Activated gamma-delta T cell treated with anti-CD3 and anti-CD28 coated beads, Interleukin-2, amount 50 U/mL, for 16 hours (primary cell): Measurements from ENCODE around the gene OR1J4.
"Not testable (repeated sequence)": the region's sequence is repeated elsewhere in the genome, so short reads cannot be mapped to it uniquely, and the experiment has no call there.

Source experiments
- DNase-seq: peaks from one replicate; pipeline ENCODE4 v3.0.0-alpha.2; 2020; ENCODE audit warnings: low read depth

OR1J4 gene, protein sequence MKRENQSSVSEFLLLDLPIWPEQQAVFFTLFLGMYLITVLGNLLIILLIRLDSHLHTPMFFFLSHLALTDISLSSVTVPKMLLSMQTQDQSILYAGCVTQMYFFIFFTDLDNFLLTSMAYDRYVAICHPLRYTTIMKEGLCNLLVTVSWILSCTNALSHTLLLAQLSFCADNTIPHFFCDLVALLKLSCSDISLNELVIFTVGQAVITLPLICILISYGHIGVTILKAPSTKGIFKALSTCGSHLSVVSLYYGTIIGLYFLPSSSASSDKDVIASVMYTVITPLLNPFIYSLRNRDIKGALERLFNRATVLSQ

DNA sequence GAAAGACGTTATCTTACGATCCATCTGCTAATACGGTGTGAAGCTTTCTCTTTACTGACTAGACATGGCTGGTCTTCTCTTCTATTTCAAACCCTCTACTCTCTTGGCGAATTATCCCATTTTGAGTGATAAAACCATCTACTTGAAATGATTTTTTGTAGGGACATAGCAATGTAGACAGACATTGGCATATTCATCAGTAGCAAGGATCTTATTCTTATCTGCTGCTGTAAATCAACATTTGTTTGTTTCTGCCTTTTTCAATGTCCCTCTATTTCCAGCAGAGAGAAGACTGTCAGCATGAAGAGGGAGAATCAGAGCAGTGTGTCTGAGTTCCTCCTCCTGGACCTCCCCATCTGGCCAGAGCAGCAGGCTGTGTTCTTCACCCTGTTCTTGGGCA lies at the start of gene OR1J4:
Gene OR1J4, plus strand, starts transcription at position 301 of the 400 bp plus-strand sequence. Its CDS starts 0 bp downstream, at position 301.
- DNase-seq: no peak

DNA sequence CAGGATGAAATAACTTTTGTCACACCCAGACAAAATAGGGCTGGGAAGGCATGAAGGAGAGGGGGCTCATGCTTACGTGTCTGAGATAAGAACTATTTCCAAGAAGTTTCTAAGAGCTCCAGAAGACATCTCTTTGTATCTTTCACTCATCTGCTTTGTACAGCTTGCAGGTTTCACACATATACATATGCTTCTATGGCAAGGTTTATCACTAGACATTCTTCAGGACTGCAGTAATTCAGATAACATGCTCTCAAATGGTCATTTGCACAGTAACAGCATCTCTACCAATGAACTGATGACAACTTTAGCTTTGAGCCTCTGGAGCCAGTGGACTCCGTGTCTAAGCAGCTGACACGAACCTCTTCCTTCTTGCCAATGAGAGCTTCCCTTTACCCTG lies 44.4 kb upstream of the OR1J4 start:
- no peak for DNase-seq

DNA sequence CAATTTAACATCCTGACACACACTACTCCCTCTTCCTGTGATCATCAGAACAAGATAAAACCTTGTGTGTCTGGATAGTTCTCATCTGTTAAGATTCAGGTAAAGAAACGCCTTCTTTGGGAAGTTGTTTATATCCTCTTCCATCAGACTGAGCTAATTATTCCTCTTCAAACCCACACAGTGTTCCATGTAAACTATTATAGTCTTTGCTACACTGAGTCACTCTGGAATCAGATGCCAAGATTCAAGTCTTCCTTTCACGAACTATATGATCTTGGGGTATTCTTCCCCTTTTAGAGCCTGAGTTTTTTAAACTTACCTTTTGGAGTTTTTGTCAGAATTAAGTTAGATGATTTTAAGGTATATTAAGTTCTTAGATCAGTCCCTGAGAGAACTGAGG lies 43.2 kb upstream of the OR1J4 start:
- DNase-seq: no peak

DNA sequence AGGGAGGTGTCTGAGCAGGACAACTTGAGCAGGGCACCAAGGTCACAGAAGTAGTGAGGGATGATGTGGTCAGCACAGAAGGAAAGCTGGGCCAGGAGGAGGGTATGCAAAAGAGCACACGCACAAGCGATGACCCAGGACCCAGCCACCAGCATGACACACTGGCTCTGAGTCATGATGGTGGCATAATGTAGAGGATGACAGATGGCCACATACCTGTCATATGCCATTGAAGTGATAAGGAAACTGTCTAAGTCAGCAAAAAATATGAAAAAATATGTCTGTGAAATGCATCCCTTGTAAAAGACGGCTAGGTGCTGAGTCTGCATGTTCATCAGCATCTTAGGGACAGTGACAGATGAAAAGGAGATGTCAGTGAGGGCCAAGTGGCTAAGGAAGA lies 41.6 kb upstream of the OR1J4 start:
- no peak for DNase-seq

DNA sequence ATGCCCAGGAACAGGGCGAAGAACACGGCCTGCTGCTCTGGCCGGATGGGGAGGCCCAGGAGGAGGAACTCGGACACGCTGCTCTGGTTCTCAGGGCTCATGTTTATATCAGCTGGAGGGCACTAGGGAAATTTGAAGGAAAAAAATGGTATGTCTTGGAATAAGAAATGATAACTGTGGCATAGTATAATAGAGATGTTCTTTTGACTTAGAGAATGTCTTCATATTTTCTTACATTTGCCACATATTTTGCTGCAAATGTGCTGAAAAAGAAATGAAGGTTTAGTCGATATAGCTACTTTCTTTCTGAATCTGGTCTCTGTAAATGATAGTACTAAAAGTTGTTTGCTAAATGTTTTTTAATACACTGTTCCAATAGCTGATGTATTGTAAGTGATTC lies 41.1 kb upstream of the OR1J4 start, which contains the start of gene OR1J1:
Gene OR1J1, minus strand, starts transcription at position 101 of the 400 bp plus-strand sequence. Its CDS starts 0 bp downstream, at position 101.
- no peak for DNase-seq

DNA sequence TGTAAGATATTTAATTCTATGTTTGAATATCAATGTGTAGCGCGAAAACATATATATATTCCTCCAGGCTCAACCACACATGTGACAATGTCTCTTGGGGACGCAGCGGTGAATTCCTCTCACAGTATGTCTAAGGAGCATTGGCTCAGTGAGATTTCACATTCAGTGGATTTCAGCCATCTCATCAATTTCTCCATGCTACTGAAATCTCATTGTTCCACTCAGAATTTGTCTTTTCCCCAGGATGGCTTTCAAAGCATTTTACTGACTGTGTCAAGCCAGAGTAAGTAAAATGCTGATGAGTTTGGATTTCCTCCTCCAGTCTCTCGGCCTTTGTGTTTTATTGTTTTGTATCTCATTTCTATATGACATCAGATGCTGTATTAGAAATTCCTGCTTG lies 39.9 kb upstream of the OR1J4 start:
- no peak for DNase-seq

DNA sequence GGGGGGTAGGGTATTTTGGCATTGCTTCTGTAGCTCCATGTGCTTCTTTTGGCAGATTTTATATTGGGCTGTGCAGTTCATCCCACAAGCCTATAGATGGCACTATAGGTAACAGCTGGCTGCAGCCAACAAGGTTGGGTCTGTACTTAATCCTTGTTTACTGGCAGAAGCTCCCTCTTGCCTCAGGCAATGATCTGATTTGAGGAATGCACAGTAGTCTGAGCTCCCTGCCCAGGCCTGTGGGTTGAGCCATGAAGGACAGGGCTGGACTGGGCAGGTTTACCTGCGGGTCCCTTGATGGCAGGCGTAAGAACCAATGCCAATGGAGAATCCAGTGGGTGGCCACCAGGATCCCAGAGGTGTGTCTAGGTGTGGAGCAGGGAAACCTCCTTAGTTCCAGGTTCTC lies 20.1 kb upstream of the OR1J4 start:
- DNase-seq: no peak

DNA sequence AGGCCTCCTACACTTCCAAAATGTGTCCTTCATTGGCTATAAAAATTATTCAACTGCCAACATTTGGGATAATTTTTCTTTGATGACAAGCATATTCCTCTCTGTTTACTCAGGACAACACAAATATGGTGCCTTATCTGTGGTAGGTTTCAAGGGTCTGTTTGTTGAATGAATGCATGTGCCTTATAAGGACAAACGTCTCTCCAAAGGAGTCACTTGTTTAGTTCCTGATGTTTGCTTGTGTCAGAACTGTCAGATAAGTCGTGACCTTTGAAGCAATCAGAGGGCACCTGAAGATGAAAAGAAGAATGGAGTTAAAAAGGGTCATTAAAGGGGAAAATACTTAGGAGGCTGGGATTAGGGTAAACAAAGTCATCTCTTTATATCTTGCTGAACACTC lies 12.0 kb upstream of the OR1J4 start:
- DNase-seq: no peak

DNA sequence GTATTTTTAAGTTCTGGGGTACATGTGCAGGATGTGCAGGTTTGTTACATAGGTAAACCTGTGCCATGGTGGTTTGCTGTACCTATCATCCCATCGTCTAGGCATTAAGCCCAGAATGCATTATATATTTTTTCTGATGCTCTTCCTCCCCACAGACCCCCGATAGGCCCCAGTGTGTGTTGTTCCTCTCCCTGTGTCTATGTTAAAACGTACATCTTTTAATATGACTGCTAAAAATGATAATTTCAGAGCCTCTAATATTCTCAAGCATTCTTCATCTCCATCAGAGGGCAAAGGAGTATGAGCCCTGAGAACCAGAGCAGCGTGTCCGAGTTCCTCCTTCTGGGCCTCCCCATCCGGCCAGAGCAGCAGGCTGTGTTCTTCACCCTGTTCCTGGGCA lies 8.4 kb upstream of the OR1J4 start, which contains the start of gene OR1J2:
Gene OR1J2, plus strand, starts transcription at position 301 of the 400 bp plus-strand sequence. Its CDS starts 0 bp downstream, at position 301.
- no peak for DNase-seq

DNA sequence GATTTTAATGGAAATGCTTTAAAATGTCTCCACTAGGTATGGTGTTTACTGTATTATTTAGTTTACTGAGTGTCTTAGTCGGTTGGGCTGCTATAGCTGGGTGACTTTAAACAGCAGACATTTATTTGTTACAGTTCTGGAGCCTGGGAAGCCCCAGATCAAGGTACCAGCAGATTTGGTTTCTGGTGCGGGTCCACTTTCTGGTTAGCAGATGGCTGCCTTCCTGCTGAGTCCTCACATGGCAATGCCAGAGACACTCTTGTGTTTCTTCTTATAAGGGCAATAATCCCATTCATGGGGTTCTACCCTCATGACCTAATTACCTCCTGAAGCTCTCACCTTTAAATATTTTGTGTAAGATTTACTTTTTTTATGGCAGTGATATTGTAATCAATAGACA lies 715 bp upstream of the OR1J4 start:
- DNase-seq: no peak

DNA sequence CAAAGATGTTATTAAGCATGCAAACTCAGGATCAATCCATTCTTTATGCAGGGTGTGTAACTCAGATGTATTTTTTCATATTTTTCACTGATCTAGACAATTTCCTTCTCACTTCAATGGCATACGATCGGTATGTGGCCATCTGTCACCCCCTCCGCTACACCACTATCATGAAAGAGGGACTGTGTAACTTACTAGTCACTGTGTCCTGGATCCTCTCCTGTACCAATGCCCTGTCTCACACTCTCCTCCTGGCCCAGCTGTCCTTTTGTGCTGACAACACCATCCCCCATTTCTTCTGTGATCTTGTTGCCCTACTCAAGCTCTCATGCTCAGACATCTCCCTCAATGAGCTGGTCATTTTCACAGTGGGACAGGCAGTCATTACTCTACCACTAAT lies 435 bp downstream of the OR1J4 start:
- no peak for DNase-seq

DNA sequence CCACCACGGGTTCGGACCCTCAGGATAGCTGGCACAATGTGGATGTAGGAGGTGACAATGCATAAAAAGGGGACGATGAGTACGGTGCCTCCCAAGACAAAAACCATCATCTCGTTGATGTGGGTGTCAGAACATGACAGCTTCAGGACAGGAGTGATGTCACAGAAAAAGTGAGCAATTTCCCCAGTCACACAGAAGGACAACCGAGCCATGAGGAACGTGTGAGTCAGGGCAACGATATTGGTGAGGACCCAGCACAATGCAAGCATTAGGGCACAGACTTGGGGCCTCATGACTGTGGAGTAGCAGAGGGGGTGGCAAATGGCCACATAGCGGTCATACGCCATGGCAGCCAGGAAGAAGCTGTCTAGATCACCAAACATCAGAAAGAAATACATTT lies 7.7 kb downstream of the OR1J4 start:
- DNase-seq: no peak

DNA sequence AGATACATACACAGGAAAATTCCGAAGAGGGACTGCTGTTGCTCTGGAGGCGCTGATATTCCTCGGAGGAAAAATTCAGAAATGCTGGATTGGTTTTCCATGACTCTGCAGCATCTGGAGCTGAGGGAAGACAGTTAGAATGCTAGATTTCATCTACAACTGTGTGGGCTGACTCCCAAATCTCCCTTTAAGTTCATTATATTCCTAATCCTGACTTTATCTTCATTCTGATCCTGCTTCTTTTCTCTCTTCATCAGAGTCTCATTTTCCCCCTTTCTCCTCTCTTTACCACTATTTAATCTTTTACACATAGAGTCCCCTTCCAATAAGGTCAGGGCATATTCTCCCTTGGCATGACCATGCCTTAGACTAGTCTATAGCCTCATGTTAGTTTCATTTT lies 8.3 kb downstream of the OR1J4 start, which contains the start of gene OR1N1:
Gene OR1N1, minus strand, starts transcription at position 101 of the 400 bp plus-strand sequence. Its CDS starts 0 bp downstream, at position 101.
- DNase-seq: no peak

DNA sequence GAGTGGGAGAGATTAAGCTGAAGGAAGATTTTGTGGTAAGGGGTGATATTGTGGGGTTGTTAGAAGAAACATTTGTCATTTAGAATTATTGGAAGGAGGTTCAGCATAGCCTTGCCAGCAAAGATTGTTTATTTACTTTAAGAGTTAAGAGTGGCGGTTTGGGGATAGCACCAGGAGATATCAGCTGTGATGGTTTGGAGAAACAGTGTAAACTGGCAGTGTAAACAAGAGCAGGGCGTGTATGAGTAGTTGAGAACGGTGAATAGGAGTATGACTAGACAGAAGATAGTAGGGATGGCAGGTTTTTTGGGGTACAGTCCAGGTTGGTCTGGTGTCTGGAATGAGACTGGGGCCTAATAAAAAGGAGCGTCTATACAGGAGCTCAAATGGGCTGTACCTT lies 12.2 kb downstream of the OR1J4 start:
- not testable (repeated sequence) for DNase-seq

DNA sequence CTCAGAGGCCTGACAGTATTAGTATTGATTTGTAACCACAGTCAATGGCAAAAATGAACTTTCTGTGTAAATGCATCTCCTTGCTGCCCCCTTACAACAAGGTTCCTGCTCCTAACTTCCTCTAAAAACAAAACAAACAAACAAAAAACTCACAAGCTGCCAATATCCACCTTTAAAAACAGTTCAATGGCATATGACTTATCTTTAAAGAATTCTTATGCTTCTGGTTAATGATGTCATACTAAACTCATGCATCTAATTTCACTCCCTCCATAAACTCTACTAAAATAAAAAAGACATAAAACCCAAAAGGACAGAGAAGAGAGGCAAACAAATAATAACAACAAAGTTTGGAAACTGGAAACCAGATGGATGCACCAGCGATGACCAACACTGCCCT lies 17.2 kb downstream of the OR1J4 start:
- no peak for DNase-seq

DNA sequence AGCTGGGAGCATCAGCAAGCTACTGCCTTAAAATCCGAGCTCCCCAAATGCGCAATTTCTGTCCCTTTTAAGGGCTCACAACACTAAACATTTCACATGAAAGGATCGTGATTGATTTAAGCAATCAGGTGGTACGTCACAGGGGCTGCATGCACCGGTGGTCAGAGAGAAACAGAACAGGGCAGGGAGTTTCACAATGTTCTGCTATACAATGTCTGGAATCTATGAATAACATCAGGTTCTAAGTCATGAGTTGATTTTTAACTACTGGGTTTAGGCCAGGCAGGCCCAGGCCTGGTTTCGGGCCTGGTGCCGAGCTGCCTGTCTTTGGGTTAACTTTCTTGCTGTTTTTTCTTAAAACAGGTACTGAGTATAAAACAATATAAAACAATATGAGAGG lies 18.1 kb downstream of the OR1J4 start:
- DNase-seq: not testable (repeated sequence)

DNA sequence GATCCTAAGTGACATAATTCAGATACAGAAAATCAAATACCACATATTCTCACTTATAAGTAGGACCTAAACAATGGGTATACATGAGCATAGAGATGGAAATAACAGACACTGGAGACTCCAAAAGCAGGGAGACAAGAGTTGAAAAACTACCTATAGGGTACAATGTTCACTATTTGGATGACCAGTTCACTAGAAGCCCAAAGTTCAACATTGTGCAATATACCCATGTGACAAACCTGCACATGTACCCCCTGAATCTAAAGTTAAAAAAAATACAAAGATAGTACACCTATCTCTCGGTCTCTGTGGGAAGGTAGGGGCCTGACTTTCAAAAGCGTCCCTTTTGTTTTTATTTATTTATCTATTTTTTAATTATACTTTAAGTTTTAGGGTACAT lies 19.8 kb downstream of the OR1J4 start:
- no peak for DNase-seq

DNA sequence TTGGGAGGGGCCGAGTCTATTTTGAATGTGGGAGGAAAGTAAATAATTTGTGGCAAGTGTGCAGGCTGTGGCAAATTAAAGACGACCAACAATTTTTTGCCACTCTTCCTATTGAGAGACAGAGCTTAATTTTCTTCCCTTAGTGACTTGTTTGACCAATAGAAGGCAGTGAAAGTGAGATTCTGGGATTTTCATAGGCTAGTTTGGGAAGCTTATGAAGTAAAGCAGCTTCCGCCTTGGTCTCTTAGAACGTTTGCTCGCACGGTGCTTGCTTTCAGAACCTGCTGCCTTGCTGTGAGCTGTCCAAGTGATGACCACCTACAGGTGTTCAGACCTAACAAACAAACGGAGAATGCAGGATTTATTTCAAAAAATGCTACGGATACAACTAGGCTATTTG lies 27.3 kb downstream of the OR1J4 start:
- no peak for DNase-seq

DNA sequence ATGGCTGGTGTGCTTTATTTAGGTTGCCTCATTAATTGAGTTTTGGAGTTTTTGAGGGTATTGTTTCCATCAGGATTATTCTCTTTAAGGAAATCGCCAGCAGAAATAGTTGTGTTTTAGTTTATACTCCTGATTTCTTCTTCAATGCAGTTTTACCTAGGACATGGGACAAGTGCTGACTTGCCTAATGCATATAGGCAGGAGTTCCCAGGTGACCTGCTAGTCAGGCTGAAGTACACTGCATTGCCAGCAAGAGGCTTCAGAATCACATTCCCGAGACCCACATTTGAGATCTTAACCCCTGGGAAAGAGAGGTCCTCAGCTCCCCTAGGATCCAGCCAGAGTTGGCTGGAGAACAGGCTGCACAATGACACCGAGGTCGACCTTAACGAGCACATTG lies 32.4 kb downstream of the OR1J4 start:
- DNase-seq: no peak

DNA sequence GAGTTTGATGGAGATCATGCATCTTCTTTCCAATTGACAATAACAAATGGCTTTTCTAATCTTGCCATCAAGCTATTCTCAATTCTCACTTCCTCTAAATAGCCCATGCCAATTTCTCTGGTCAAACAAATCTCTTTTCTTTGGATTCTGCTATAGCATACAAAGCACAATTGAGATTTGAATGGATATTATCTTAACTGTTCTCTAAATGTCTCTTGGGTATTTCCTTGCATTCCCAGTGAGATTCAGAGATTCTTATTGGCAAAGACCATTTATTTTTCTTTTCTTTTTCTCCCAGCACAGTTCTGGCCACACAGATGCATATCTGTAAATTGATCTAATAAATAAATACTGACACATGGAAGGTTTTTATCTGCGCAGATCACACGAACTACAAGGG lies 33.9 kb downstream of the OR1J4 start, which contains the start of gene OR1N2:
Gene OR1N2, plus strand, starts transcription at position 301 of the 400 bp plus-strand sequence. CDS start 100 bp downstream, outside the sequence.
- no peak for DNase-seq

DNA sequence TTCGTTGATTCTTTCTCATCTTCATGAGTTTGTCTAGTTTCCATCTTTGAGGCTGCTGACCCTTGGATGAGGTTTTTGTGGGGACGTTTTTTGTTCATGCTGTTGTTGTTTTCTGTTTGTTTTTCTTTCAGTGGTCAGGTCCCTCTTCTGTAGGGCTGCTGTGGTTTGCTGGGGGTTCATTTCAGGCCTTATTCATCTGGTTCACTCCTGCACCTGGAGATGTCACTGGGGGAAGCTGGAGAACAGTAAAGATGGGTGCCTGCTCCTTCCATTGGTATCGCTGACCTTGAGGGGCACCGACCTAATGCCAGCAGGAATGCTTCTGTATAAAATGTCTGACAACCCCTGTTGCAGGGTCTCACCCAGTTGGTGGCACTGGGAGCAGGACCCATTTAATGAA lies 42.5 kb downstream of the OR1J4 start:
- no peak for DNase-seq

DNA sequence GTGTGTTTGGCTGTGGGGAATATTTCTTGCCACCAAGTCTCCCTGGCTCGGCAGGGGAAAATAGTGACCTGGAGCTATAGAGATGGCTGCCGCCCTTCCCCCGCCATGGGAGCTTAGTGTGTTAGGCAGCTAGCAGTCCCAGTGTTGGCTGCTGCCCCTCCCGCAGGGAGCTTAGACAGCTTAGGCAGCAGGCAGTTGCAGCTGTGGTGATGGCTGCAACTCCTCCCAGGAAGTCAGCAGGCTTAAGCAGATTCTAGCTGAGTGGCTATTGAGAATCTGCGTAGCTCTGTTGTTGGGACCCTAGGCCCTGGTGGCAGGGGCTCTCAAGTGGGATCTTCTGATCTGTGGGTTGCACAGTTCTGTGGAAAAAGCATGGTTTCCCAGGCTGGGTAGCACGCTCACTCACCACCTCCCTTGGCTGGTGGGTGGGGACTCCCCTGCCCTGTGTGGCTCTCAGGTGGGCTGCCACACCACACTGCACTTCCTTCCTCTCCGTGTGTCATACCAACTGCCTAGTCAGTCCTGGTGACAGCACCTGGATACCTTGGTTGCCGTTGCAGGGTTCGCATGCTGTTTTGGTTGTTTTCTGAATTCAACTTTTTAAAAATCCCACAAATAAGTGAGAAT lies 43.3 kb downstream of the OR1J4 start:
- peak; percentile 9 for DNase-seq

DNA sequence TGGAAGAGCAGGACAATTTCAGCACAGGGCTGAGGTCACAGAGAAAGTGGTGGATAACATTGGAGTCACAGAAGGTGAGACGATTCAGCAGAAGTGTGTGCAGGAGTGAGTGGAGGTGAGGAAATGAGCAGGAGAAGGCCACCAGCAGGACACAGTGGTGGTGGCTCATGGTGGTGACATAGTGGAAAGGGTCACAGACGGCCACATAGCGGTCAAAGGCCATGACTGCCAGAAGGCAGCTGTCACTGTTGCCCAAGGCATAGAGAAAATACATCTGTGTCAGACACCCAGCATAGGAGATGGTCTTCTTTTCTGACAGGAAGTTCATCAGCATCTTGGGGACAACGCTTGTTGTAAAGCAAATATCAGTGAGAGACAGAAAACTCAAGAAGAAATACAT lies 49.0 kb downstream of the OR1J4 start:
- DNase-seq: no peak
